Astrocyte (in vitro differentiated cells and primary cell): ENCODE data around the gene PRAMEF33. TPM values are rescaled to one million over a fixed set of nuclear protein-coding genes. Genes with fewer than 3 reads are reported as not detected.
"Not testable (repeated sequence)": the region's sequence is repeated elsewhere in the genome, so short reads cannot be mapped to it uniquely, and the experiment has no call there.

Experiments
- DNase-seq: peaks from one replicate; pipeline ENCODE4 v3.0.0-alpha.2; 2010; ENCODE audit warnings: low read depth
- FAIRE-seq: peaks from 2 replicates; lab custom pipeline; 2011; peaks lifted over from hg19 to GRCh38; lab: Jason Lieb, UNC
- H2AFZ ChIP-seq: 2 replicates; pipeline ENCODE4 v1.6.0; 2012; ENCODE audit warnings: low read depth, low read length, inconsistent platforms
- H3K27ac ChIP-seq: 2 replicates; pipeline ENCODE4 v1.5.1; 2011; ENCODE audit warnings: low read depth, low read length, inconsistent platforms
- H3K27me3 ChIP-seq: 2 replicates; pipeline ENCODE4 v1.6.0; 2011; ENCODE audit warnings: low read length, inconsistent platforms; ENCODE audit not compliant: insufficient read depth
- H3K36me3 ChIP-seq: 2 replicates; pipeline ENCODE4 v1.5.1; 2011; ENCODE audit warnings: low read length, inconsistent platforms; ENCODE audit not compliant: insufficient read depth
- H3K4me1 ChIP-seq: 2 replicates; pipeline ENCODE4 v1.5.1; 2011; ENCODE audit warnings: low read length, inconsistent platforms; ENCODE audit not compliant: insufficient read depth
- H3K4me2 ChIP-seq: 2 replicates; pipeline ENCODE4 v1.6.0; 2012; ENCODE audit warnings: low read length, inconsistent platforms
- H3K4me3 ChIP-seq: 2 replicates; pipeline ENCODE4 v1.5.1; 2011; ENCODE audit warnings: low read depth, mild to moderate bottlenecking, low read length, inconsistent platforms; ENCODE audit not compliant: insufficient read depth
- H3K79me2 ChIP-seq: 2 replicates; pipeline ENCODE4 v1.6.0; 2012; ENCODE audit warnings: mild to moderate bottlenecking, low read length, inconsistent platforms; ENCODE audit not compliant: insufficient read depth
- H3K9ac ChIP-seq: 2 replicates; pipeline ENCODE4 v1.6.0; 2012; ENCODE audit warnings: mild to moderate bottlenecking, low read length, inconsistent platforms
- H3K9me3 ChIP-seq: 2 replicates; pipeline ENCODE4 v1.5.1; 2012; ENCODE audit warnings: low read depth, mild to moderate bottlenecking, low read length, inconsistent platforms; ENCODE audit not compliant: insufficient read depth
- H4K20me1 ChIP-seq: 2 replicates; pipeline ENCODE4 v1.6.0; 2012; ENCODE audit warnings: low read length, inconsistent platforms; ENCODE audit not compliant: insufficient read depth
- H3K27ac Mint-ChIP-seq: one replicate; pipeline ENCODE4 v1.8.0; 2021; ENCODE audit warnings: mild to moderate bottlenecking, mixed read lengths; ENCODE audit not compliant: unreplicated experiment
- H3K27me3 Mint-ChIP-seq: one replicate; pipeline ENCODE4 v1.8.0; 2021; ENCODE audit warnings: low read depth, mixed read lengths; ENCODE audit not compliant: unreplicated experiment
- H3K36me3 Mint-ChIP-seq: one replicate; pipeline ENCODE4 v1.8.0; 2021; ENCODE audit warnings: low read depth, mixed read lengths; ENCODE audit not compliant: unreplicated experiment
- H3K4me1 Mint-ChIP-seq: one replicate; pipeline ENCODE4 v1.8.0; 2021; ENCODE audit warnings: low read depth, mixed read lengths; ENCODE audit not compliant: unreplicated experiment
- H3K4me3 Mint-ChIP-seq: one replicate; pipeline ENCODE4 v1.8.0; 2021; ENCODE audit warnings: mild to moderate bottlenecking, moderate library complexity, mixed read lengths; ENCODE audit not compliant: unreplicated experiment
- H3K9me3 Mint-ChIP-seq: one replicate; pipeline ENCODE4 v1.8.0; 2021; ENCODE audit warnings: mild to moderate bottlenecking, mixed read lengths; ENCODE audit not compliant: unreplicated experiment
- total RNA-seq: library from RNA; stranded (reverse); gene quantifications from 2 replicates; pipeline ENCODE4 v1.2.1, GENCODE V29; 2021
- TF ChIP-seq, protein P1 (sequence below): IDR thresholded peaks from 2 replicates; pipeline ENCODE4 v1.5.1; 2011; ENCODE audit warnings: low read depth, mild to moderate bottlenecking, inconsistent platforms, low read length, moderate library complexity; ENCODE audit not compliant: insufficient read depth

Gene PRAMEF33
- total RNA-seq, 1 donor from 2014 or later, result not detected

DNA sequence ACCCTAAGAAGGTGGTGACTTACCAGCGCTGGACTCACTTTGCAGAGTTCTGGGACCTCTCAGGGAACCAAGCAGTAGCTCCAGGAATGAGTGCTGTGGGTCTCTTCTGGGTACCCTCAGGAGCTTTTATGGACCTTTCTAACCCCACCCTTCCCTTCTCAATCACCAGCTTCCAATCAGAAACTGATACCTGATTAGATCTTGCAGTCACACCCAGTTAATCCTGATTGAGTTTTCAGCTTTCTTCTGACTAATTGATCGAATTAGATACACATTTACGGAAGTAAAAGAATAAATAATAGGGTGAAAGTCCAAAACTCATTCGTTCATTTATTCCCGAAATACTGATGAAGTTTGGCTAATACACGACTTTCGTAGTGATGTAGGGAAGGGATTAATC lies 43.7 kb downstream of the PRAMEF33 start, which contains the start of gene PRAMEF14:
Gene PRAMEF14 (minus strand): TSS at position 101 of the 400 bp plus-strand sequence. CDS start 1,820 bp downstream, outside the sequence.
- H3K4me1 ChIP-seq, H3K27me3 Mint-ChIP-seq, H3K4me2 ChIP-seq, H3K4me3 ChIP-seq, H3K27ac ChIP-seq, DNase-seq, H2AFZ ChIP-seq, H3K27ac Mint-ChIP-seq, H3K36me3 ChIP-seq, H3K9me3 Mint-ChIP-seq, H3K4me1 Mint-ChIP-seq, H3K27me3 ChIP-seq, H3K4me3 Mint-ChIP-seq, H3K9me3 ChIP-seq, H3K9ac ChIP-seq, H4K20me1 ChIP-seq, H3K36me3 Mint-ChIP-seq, H3K79me2 ChIP-seq, FAIRE-seq: not testable (repeated sequence)

DNA sequence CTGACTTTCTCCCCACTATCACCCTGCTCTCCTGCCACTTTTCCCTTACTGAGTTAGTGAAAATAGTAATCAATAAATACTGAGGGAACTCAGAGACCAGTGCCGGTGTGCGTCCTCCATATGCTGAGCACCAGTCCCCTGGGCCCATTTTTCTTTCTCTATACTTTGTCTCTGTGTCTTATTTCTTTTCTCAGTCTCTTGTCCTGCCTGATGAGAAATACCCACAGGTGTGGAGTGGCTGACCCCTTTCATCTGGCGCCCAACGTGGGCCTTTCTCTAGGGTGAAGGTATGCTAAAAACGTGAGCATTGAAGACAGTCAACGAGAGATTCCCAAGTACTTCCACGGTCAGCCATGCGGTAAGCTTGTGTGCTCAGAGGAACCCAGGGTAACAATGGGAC lies 50.1 kb downstream of the PRAMEF33 start:
- H4K20me1 ChIP-seq, H3K4me3 ChIP-seq, H3K27ac ChIP-seq, H3K27me3 ChIP-seq, H2AFZ ChIP-seq, H3K4me1 ChIP-seq, H3K36me3 Mint-ChIP-seq, H3K9me3 Mint-ChIP-seq, H3K27ac Mint-ChIP-seq, FAIRE-seq, H3K79me2 ChIP-seq, H3K9ac ChIP-seq, H3K4me3 Mint-ChIP-seq, H3K27me3 Mint-ChIP-seq, H3K36me3 ChIP-seq, H3K4me1 Mint-ChIP-seq, H3K4me2 ChIP-seq, DNase-seq, H3K9me3 ChIP-seq: not testable (repeated sequence)

DNA sequence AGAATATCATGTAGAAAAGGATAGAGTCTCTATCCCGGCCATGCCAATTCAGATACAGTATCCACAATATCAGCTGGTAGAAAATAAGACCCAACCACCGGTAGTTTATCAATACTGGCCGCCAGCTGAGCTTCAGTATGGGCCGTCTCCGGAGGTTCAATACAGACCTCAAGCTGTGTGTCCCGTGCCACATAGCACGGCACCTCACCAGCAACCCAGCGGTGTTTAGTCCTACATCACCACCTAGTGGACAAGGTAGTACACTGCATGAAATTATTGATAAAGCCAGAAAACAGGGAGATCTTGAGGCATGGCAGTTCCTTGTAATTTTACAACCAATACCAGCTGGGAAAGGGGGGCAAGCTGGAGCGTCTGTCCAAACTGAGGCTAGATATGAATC lies 51.1 kb downstream of the PRAMEF33 start:
- not testable (repeated sequence) for H3K4me3 Mint-ChIP-seq, FAIRE-seq, H3K4me3 ChIP-seq, H3K36me3 Mint-ChIP-seq, H3K27ac ChIP-seq, H3K27me3 ChIP-seq, H3K36me3 ChIP-seq, H4K20me1 ChIP-seq, H2AFZ ChIP-seq, H3K4me1 Mint-ChIP-seq, H3K4me1 ChIP-seq, H3K27ac Mint-ChIP-seq, H3K79me2 ChIP-seq, H3K9ac ChIP-seq, DNase-seq, H3K9me3 ChIP-seq, H3K4me2 ChIP-seq, H3K27me3 Mint-ChIP-seq, H3K9me3 Mint-ChIP-seq

DNA sequence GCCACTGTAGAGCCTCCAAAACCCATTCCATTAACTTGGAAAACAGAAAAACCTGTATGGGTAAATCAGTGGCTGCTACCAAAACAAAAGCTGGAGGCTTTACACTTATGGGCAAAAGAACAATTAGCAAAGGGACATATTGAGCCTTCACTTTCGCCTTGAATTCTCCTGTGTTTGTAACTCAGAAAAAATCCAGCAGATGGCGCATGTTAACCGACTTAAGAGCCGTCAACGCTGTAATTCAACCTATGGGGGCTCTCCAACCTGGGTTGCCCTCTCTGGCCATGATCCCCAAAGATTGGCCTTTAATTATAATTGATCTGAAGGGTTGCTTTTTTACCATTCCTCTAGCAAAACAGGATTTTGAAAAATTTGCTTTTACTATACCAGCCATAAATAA lies 53.4 kb downstream of the PRAMEF33 start:
- not testable (repeated sequence) for H3K27me3 ChIP-seq, H4K20me1 ChIP-seq, H3K4me1 Mint-ChIP-seq, H2AFZ ChIP-seq, H3K4me2 ChIP-seq, H3K9me3 ChIP-seq, H3K27ac ChIP-seq, H3K4me1 ChIP-seq, H3K79me2 ChIP-seq, FAIRE-seq, H3K27ac Mint-ChIP-seq, H3K4me3 ChIP-seq, H3K9ac ChIP-seq, H3K36me3 Mint-ChIP-seq, H3K27me3 Mint-ChIP-seq, H3K9me3 Mint-ChIP-seq, H3K4me3 Mint-ChIP-seq, H3K36me3 ChIP-seq
- TF ChIP-seq, protein P1, sequence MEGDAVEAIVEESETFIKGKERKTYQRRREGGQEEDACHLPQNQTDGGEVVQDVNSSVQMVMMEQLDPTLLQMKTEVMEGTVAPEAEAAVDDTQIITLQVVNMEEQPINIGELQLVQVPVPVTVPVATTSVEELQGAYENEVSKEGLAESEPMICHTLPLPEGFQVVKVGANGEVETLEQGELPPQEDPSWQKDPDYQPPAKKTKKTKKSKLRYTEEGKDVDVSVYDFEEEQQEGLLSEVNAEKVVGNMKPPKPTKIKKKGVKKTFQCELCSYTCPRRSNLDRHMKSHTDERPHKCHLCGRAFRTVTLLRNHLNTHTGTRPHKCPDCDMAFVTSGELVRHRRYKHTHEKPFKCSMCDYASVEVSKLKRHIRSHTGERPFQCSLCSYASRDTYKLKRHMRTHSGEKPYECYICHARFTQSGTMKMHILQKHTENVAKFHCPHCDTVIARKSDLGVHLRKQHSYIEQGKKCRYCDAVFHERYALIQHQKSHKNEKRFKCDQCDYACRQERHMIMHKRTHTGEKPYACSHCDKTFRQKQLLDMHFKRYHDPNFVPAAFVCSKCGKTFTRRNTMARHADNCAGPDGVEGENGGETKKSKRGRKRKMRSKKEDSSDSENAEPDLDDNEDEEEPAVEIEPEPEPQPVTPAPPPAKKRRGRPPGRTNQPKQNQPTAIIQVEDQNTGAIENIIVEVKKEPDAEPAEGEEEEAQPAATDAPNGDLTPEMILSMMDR, result peak; percentile 23
- DNase-seq, result peak; percentile 6

Other genes starting within 250 kb of the PRAMEF33 start
- not detected in 2 replicates for gene PRAMEF27, start 247.0 kb upstream of the PRAMEF33 start, total RNA-seq
- gene HNRNPCL3, start 242.8 kb upstream of the PRAMEF33 start, total RNA-seq, result not detected in 2 replicates
- gene PRAMEF25, start 232.8 kb upstream of the PRAMEF33 start, total RNA-seq, result 0.14 TPM in 1 of 2 replicates, not detected in the other
- gene HNRNPCL2, start 186.7 kb upstream of the PRAMEF33 start, total RNA-seq, result not detected in 2 replicates
- not detected in 2 replicates for gene PRAMEF26, start 147.5 kb upstream of the PRAMEF33 start, total RNA-seq
- not detected in 2 replicates for gene HNRNPCL4, start 137.9 kb upstream of the PRAMEF33 start, total RNA-seq
- gene PRAMEF9, start 131.7 kb upstream of the PRAMEF33 start, total RNA-seq, result not detected in 2 replicates
- not detected in 2 replicates for gene PRAMEF13, start 102.1 kb upstream of the PRAMEF33 start, total RNA-seq
- not detected in 2 replicates for gene PRAMEF18, start 77.4 kb upstream of the PRAMEF33 start, total RNA-seq
- gene PRAMEF5, start 49.3 kb upstream of the PRAMEF33 start, total RNA-seq, result not detected in 2 replicates
- gene PRAMEF8, start 18.4 kb upstream of the PRAMEF33 start, total RNA-seq, result 0.20 TPM in 1 of 2 replicates, not detected in the other
- not detected in 2 replicates for gene PRAMEF15, start 12.0 kb downstream of the PRAMEF33 start, total RNA-seq
- gene PRAMEF14, start 43.6 kb downstream of the PRAMEF33 start, total RNA-seq, result 0.20 TPM in 1 of 2 replicates, not detected in the other
- gene PRAMEF19, start 68.4 kb downstream of the PRAMEF33 start, total RNA-seq, result not detected in 2 replicates
- gene PRAMEF17, start 86.1 kb downstream of the PRAMEF33 start, total RNA-seq, result not detected in 2 replicates
- not detected in 2 replicates for gene PRAMEF20, start 106.9 kb downstream of the PRAMEF33 start, total RNA-seq
- not detected in 2 replicates for gene LRRC38, start 210.5 kb downstream of the PRAMEF33 start, total RNA-seq